ENCODE results near the gene EPG5.

- no peak for TF ChIP-seq ZNF274 (IDR thresholded peaks at IDR 0.05; ENCODE audit: low read depth, low read length)
- TF ChIP-seq SUZ12 (IDR thresholded peaks at IDR 0.05; ENCODE audit: extremely low read depth, insufficient read depth, insufficient read length): no peak
Observed at GRCh38 chr18:45837283-45838070, 129.7 kb downstream of the EPG5 start.
